ENCODE data around the gene ATP11B. TPM values are rescaled to one million over a fixed set of nuclear protein-coding genes. Genes with fewer than 3 reads are reported as not detected.
A peak's percentile ranks its signal among the peaks of the same experiment; 100 is the strongest.

Gene ATP11B
- total and polyA plus RNA-seq, 9 of the 15 experiments (the other 6 are each of a cell fraction or from before 2014, with no cell fraction given), result 11.9 to 68.7 (median 41.8) TPM

DNA sequence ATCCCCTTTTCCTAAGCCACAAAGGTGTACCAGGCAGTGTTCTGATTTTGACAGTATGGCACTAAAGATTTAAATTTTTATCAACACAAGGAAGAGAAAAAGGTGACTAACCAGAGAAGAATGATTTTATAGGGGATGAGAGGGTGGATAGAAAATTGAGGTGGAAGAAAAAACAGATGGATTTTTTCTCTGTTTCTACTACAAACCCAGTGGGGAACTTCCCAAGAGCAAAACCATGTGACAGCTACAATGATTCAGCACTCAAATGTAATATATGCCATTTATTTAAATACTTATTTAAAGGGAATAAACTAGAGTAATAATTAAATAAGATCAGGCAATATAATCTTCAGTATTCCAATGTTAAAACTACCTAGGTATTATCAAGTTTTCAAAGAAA lies 176.0 kb downstream of the ATP11B start (continued):
- TF ChIP-seq, protein P1, sequence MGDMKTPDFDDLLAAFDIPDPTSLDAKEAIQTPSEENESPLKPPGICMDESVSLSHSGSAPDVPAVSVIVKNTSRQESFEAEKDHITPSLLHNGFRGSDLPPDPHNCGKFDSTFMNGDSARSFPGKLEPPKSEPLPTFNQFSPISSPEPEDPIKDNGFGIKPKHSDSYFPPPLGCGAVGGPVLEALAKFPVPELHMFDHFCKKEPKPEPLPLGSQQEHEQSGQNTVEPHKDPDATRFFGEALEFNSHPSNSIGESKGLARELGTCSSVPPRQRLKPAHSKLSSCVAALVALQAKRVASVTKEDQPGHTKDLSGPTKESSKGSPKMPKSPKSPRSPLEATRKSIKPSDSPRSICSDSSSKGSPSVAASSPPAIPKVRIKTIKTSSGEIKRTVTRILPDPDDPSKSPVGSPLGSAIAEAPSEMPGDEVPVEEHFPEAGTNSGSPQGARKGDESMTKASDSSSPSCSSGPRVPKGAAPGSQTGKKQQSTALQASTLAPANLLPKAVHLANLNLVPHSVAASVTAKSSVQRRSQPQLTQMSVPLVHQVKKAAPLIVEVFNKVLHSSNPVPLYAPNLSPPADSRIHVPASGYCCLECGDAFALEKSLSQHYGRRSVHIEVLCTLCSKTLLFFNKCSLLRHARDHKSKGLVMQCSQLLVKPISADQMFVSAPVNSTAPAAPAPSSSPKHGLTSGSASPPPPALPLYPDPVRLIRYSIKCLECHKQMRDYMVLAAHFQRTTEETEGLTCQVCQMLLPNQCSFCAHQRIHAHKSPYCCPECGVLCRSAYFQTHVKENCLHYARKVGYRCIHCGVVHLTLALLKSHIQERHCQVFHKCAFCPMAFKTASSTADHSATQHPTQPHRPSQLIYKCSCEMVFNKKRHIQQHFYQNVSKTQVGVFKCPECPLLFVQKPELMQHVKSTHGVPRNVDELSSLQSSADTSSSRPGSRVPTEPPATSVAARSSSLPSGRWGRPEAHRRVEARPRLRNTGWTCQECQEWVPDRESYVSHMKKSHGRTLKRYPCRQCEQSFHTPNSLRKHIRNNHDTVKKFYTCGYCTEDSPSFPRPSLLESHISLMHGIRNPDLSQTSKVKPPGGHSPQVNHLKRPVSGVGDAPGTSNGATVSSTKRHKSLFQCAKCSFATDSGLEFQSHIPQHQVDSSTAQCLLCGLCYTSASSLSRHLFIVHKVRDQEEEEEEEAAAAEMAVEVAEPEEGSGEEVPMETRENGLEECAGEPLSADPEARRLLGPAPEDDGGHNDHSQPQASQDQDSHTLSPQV (IDR thresholded peaks at IDR 0.05), result no peak

- intact Hi-C loops (cut with micrococcal nuclease) (no loop called here), in situ Hi-C loops (cut with MboI) (no loop called here)
- WGBS (ENCODE audit: insufficient coverage, low coverage, missing lambda C conversion rate), result 22% methylated on average over 7 of the region's 7 CpGs
- Histone ChIP-seq H3K9me1 (ENCODE audit: control insufficient read depth, insufficient read depth, low read length) (peaks cover 5% of the 10 kb centered on the region), H3K4me3 (no peak overlapping the region), H3K9me3 (replicated peaks; ENCODE audit: control insufficient read depth, insufficient read depth, low read depth, low read length) (no peaks in the 10 kb centered on the region), H3K4me2 (ENCODE audit: insufficient read depth, low read length) (peak overlapping the region; percentile 53; the same call in 1 of the 2 replicates), H3K79me2 (ENCODE audit: control insufficient read depth, insufficient read depth, low read length) (peaks cover 96% of the 10 kb centered on the region), H4K20me1 (replicated peaks; ENCODE audit: control insufficient read depth, insufficient read depth, low read length) (0 out of 2 replicates have a peak, but pooled peaks cover 3% of the 10 kb centered on the region), H3K4me1 (replicated peaks in 1 of 2; ENCODE audit: control insufficient read depth in 2 of 2, insufficient read depth in 2 of 2, low read length in 2 of 2) (peaks cover 12 to 37% of the 10 kb centered on the region in 2 experiments), H3K36me3 (ENCODE audit: control insufficient read depth, insufficient read depth, low read length) (peaks cover 11% of the 10 kb centered on the region; the same call in 2 of the 3 replicates), H3K27me3 (ENCODE audit: control insufficient read depth in 2 of 2, insufficient read depth in 2 of 2, low read length in 2 of 2) (no peaks in the 10 kb centered on the region), H2AFZ (ENCODE audit: low read depth, low read length) (0 out of 2 replicates have a peak overlapping the region, but pooled peaks have one; percentile 19), H3K9ac (ENCODE audit: insufficient read depth in 1 of 2, low read depth in 2 of 2, low read length in 2 of 2) (peak overlapping the region; percentile 41 to 63; a peak in 2 of 4 replicates), H3K27ac (ENCODE audit: extremely low read depth, low read depth, low read length) (peak overlapping the region; percentile 56)
- CTCF ChIA-PET (ENCODE audit: low intra/inter-chr PET ratio), result no interaction called here
- POLR2A ChIA-PET, result interaction anchor here (0.9 to 1.2 kb wide), 4 partner anchors 9 to 32 kb away, joined by 3 to 5 read pairs (median 4); no protein-coding TSS in a partner anchor
- peak; percentile 23 for FAIRE-seq
- DNase-seq (ENCODE audit: extremely low read depth in 1 of 4, low spot score in 3 of 4), result peak in 1 of 4 experiments; percentile 48
- peak; percentile 66 for ATAC-seq
- no TSS peak for BruUV-seq (replicated peaks)
- TF ChIP-seq CHD7 (IDR thresholded peaks at IDR 0.05; ENCODE audit: low read depth, low read length), result no peak
- TF ChIP-seq CBFA2T3 (IDR thresholded peaks at IDR 0.05), result 0 out of 2 replicates have a peak, but pooled peaks have one; percentile 21
- TF ChIP-seq DPF2 (IDR thresholded peaks at IDR 0.05), result peak; percentile 34
These were observed 176.5 kb downstream of the ATP11B start for GRCh38 chr3:182969853-182970252.
